Endothelial cell of umbilical vein (primary cell): ENCODE results near the gene MRPL41. TPM values are rescaled to one million over a fixed set of nuclear protein-coding genes. Genes with fewer than 3 reads are reported as not detected.
"Not testable (repeated sequence)": the region's sequence is repeated elsewhere in the genome, so short reads cannot be mapped to it uniquely, and the experiment has no call there.

Experiments
- BruUV-seq: library from RNA; stranded (reverse); fragments of 400-500 nt; replicated peaks from 2 replicates; lab custom pipeline; 2021; lab: Mats Ljungman, UMichigan
- CTCF ChIA-PET: fragments of 300-600, 350-600 bp; sonication (Branson Sonifier 250); formaldehyde crosslinking; loops from one replicate; lab custom pipeline; 2021; ENCODE audit warnings: antibody characterized with exemption, inconsistent platforms; lab: Charles Lee
- POLR2A ChIA-PET: fragments of 300-600, 350-600 bp; sonication (Branson Sonifier 250); formaldehyde crosslinking; loops from one replicate; lab custom pipeline; 2021; ENCODE audit warnings: antibody characterized with exemption, inconsistent platforms; lab: Charles Lee
- DNase-seq: peaks from one replicate; pipeline ENCODE4 v3.0.0-alpha.2; 2011; ENCODE audit warnings: low read depth, low spot score
- FAIRE-seq: peaks from 2 replicates; lab custom pipeline; 2011; peaks lifted over from hg19 to GRCh38; lab: Jason Lieb, UNC
- H2AFZ ChIP-seq: 2 replicates; pipeline ENCODE4 v1.6.0; 2012; ENCODE audit warnings: low read depth, low read length, control low read depth, inconsistent platforms
- H3K27ac ChIP-seq: 2 replicates; pipeline ENCODE4 v1.5.1; 2011; ENCODE audit warnings: low read depth, mild to moderate bottlenecking, control low read depth, low read length, moderate library complexity; ENCODE audit not compliant: insufficient read depth
- H3K27me3 ChIP-seq, 2 experiments: 2 replicates each; pipeline versions ENCODE4 v1.6.0 to v1.6.1; 2011; ENCODE audit warnings: low read length in 2 of 2, mixed read lengths in 1 of 2; ENCODE audit not compliant: control insufficient read depth in 2 of 2, insufficient read depth in 2 of 2
- H3K36me3 ChIP-seq, 2 experiments: 2 replicates in 1 of 2; 3 replicates in 1 of 2; pipeline ENCODE4 v1.5.1; 2011; ENCODE audit warnings: low read length in 2 of 2, mild to moderate bottlenecking in 1 of 2, moderate library complexity in 1 of 2; ENCODE audit not compliant: control insufficient read depth in 2 of 2, insufficient read depth in 2 of 2; ENCODE audit errors: extremely low read depth in 1 of 2
- H3K4me1 ChIP-seq: 3 replicates; pipeline ENCODE4 v1.5.1; 2011; ENCODE audit warnings: mild to moderate bottlenecking, low read length; ENCODE audit not compliant: control insufficient read depth, insufficient read depth; ENCODE audit errors: extremely low read depth
- H3K4me2 ChIP-seq: 2 replicates; pipeline ENCODE4 v1.6.1; 2011; ENCODE audit warnings: low read length, control low read depth, mixed read lengths; ENCODE audit not compliant: insufficient read depth
- H3K4me3 ChIP-seq, 3 experiments: fragments of 200-600 bp in 1 of 3; sonication (generic), shearing (Covaris generic) in 1 of 3; replicated peaks in 1 of 3; 2 replicates each; pipeline ENCODE4 v1.5.1; 2011 to 2016; ENCODE audit warnings: control low read depth in 3 of 3, low read length in 3 of 3, mild to moderate bottlenecking in 2 of 3, inconsistent platforms in 1 of 3, low read depth in 1 of 3, moderate library complexity in 1 of 3; ENCODE audit not compliant: insufficient read depth in 1 of 3
- H3K79me2 ChIP-seq: 2 replicates; pipeline ENCODE4 v1.6.0; 2012; ENCODE audit warnings: low read length, inconsistent platforms; ENCODE audit not compliant: control insufficient read depth, insufficient read depth
- H3K9ac ChIP-seq: replicated peaks from 2 replicates; pipeline ENCODE3; 2011; ENCODE audit warnings: low read length, control low read depth; ENCODE audit not compliant: insufficient read depth; ENCODE audit errors: extremely low read depth
- H3K9me1 ChIP-seq: replicated peaks from 3 replicates; pipeline ENCODE4 v1.6.0; 2011; ENCODE audit warnings: mild to moderate bottlenecking, low read length; ENCODE audit not compliant: control insufficient read depth, insufficient read depth; ENCODE audit errors: extremely low read depth
- H3K9me3 ChIP-seq: replicated peaks from 2 replicates; pipeline ENCODE4 v1.5.1; 2012; ENCODE audit warnings: low read length, inconsistent platforms; ENCODE audit not compliant: control insufficient read depth, insufficient read depth
- H4K20me1 ChIP-seq: replicated peaks from 2 replicates; pipeline ENCODE3; 2011; ENCODE audit warnings: mild to moderate bottlenecking, low read length; ENCODE audit not compliant: control insufficient read depth, insufficient read depth; ENCODE audit errors: extremely low read depth
- EZH2 ChIP-seq: IDR thresholded peaks from 2 replicates; pipeline ENCODE4 v1.6.1; 2012; ENCODE audit warnings: borderline replicate concordance, low read depth, mild to moderate bottlenecking, moderate library complexity, low read length, inconsistent platforms; ENCODE audit not compliant: severe bottlenecking
- FOS ChIP-seq: IDR thresholded peaks from 2 replicates; pipeline ENCODE4 v1.6.1; 2011; ENCODE audit warnings: mild to moderate bottlenecking, low read length, moderate library complexity, borderline replicate concordance; ENCODE audit not compliant: insufficient read depth
- GATA2 ChIP-seq: IDR thresholded peaks from 2 replicates; pipeline ENCODE4 v1.7.0; 2011; ENCODE audit warnings: low read depth, mild to moderate bottlenecking, moderate library complexity, mixed read lengths, low read length; ENCODE audit not compliant: insufficient read length, insufficient read depth
- JUN ChIP-seq: IDR thresholded peaks from 2 replicates; pipeline ENCODE4 v1.6.1; 2011; ENCODE audit warnings: borderline replicate concordance, low read depth; ENCODE audit not compliant: insufficient read length, insufficient read depth
- MYC ChIP-seq: IDR thresholded peaks from one replicate; pipeline ENCODE4 v1.6.1; 2011; ENCODE audit warnings: mild to moderate bottlenecking, low read depth, low read length
- POLR2AphosphoS5 ChIP-seq: IDR thresholded peaks from 2 replicates; pipeline ENCODE4 v1.6.1; 2012; ENCODE audit warnings: low read depth, mild to moderate bottlenecking, control low read depth, low read length, moderate library complexity; ENCODE audit not compliant: insufficient read depth
- dilution Hi-C: fragments of 300-500 bp; cut with MboI; formaldehyde crosslinking; loops from one replicate; pipeline ENCODE4 v1.15.0; 2019; ENCODE audit warnings: low sequenced_read_pairs; ENCODE audit not compliant: extremely low pct_ligation_motif_present
- intact Hi-C: fragments of 100-400 bp; cut with micrococcal nuclease; formaldehyde crosslinking; loops from one replicate; pipeline ENCODE4 v1.10.0; 2022
- polyA plus RNA-seq, 4 experiments: library from polyadenylated mRNA; depleted of rRNA in 3 of 4; stranded (reverse) in 3 of 4; unstranded in 1 of 4; fragments of >200 nt; gene quantifications; 2 replicates each; pipeline versions ENCODE4 v1.2.1 to v1.2.3, GENCODE V29; 2011 to 2012; ENCODE audit warnings: missing spikeins in 1 of 4
- total RNA-seq: library from RNA; stranded (reverse); gene quantifications from 2 replicates; pipeline ENCODE4 v1.2.3, GENCODE V29; 2021

Gene MRPL41
- total and polyA plus RNA-seq, 2 donors (not counting 3 experiments of a cell fraction or from before 2014, with no cell fraction given) = 50.4 to 50.7 TPM

DNA sequence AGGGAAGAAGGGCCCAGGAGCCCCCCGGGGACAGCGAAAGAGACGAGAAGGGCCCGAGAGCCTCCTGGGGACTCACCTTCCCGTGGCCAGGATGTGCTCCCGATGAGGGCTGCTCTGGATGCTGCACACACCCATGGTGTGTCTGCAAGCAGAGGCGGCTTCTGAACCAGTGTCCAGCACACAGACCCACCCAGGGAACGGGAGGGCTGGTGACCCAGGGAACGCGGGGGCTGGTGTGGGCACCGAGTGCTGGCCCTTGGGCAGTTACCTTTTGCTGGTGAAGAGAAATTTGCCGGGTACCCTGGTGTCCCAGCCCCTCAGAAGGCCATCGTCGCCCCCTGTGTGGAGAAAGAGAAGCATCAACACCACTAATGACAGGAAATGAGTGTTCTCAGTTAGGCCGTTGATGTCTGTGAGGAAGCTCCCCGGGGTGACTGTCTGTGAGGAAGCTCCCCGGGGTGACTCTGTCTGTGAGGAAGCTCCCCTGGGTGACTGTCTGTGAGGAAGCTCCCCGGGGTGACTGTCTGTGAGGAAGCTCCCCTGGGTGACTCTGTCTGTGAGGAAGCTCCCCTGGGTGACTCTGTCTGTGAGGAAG, 13.2 kb downstream of the MRPL41 start:
- H3K9me3 ChIP-seq = no peaks in the 10 kb centered on the region
- H3K9ac ChIP-seq = no peak overlapping the region
- dilution Hi-C loops = no loop called here
- H3K9me1 ChIP-seq = no peaks in the 10 kb centered on the region
- intact Hi-C loops = no loop called here
- no peak for TF ChIP-seq EZH2
- TF ChIP-seq MYC = no peak
- no peak for TF ChIP-seq JUN
- no peak for TF ChIP-seq POLR2AphosphoS5
- TF ChIP-seq GATA2 = no peak
- TF ChIP-seq FOS = no peak
- no peaks in the 10 kb centered on the region for H3K4me1 ChIP-seq
- H3K4me2 ChIP-seq = no peak overlapping the region
- peaks cover 7 to 22% of the 10 kb centered on the region in 2 experiments for H3K36me3 ChIP-seq
- no peak overlapping the region for H3K27ac ChIP-seq
- H3K27me3 ChIP-seq = no peaks in the 10 kb centered on the region
- no peak overlapping the region for H3K4me3 ChIP-seq
- BruUV-seq = no TSS peak
- H4K20me1 ChIP-seq = no peaks in the 10 kb centered on the region
- peaks cover 4% of the 10 kb centered on the region for H3K79me2 ChIP-seq
- ChIA-PET CTCF (no interaction called here), POLR2A (no interaction called here)
- no peak overlapping the region for H2AFZ ChIP-seq
- no peak for FAIRE-seq
- DNase-seq = no peak

DNA sequence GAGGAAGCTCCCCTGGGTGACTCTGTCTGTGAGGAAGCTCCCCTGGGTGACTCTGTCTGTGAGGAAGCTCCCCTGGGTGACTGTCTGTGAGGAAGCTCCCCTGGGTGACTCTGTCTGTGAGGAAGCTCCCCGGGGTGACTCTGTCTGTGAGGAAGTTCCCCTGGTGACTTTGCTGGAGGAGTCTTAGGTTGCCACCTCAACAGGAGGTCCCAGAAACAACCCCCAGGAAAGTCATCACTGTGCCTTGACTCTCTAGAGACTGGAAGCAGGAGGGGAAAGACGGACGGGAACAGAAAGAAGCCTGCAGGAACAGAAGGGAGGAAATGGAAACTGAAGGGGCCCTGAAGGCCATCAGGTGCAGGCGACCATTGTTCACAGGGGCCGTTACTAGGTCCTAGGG, 16.8 kb downstream of the MRPL41 start:
- BruUV-seq, POLR2A ChIA-PET, dilution Hi-C loops: not testable (repeated sequence)

More for the DNA sequence above, 16.8 kb downstream of the MRPL41 start:
- FAIRE-seq, H3K27ac ChIP-seq, DNase-seq, H4K20me1 ChIP-seq, H3K4me2 ChIP-seq, H3K4me3 ChIP-seq, H3K27me3 ChIP-seq, H2AFZ ChIP-seq, H3K4me1 ChIP-seq, H3K9me3 ChIP-seq, H3K9ac ChIP-seq, intact Hi-C loops, H3K9me1 ChIP-seq: not testable (repeated sequence)
- Histone ChIP-seq H3K79me2 (peaks cover 11% of the 10 kb centered on the region), H3K36me3 (peaks cover 3 to 29% of the 10 kb centered on the region in 2 experiments)
- CTCF ChIA-PET = interaction anchor here (0.7 kb wide), 1 partner anchor 34 kb away, joined by 3 read pairs; no protein-coding TSS in a partner anchor
